H9 (cell line): Measurements from ENCODE around the gene ZNF253. TPM values are rescaled to one million over a fixed set of nuclear protein-coding genes. Genes with fewer than 3 reads are reported as not detected.

Experiments
- DNase-seq: peaks from one replicate; pipeline ENCODE4 v3.0.0-alpha.2; 2017
- H2AFZ ChIP-seq: one replicate; pipeline ENCODE4 v1.6.1; 2013; ENCODE audit warnings: mild to moderate bottlenecking, low read length, control low read depth, moderate library complexity
- H2AK5ac ChIP-seq: 2 replicates; pipeline ENCODE4 v1.6.1; 2013; ENCODE audit warnings: low read length, control low read depth, mixed read lengths; ENCODE audit not compliant: insufficient read length
- H2BK120ac ChIP-seq: one replicate; pipeline ENCODE4 v1.6.1; 2013; ENCODE audit warnings: low read depth, mild to moderate bottlenecking, low read length, control low read depth, inconsistent platforms; ENCODE audit not compliant: poor library complexity, severe bottlenecking
- H2BK12ac ChIP-seq: 2 replicates; pipeline ENCODE4 v1.6.1; 2013; ENCODE audit warnings: low read length, control low read depth, mixed read lengths, low read depth; ENCODE audit not compliant: insufficient read length
- H2BK15ac ChIP-seq: 2 replicates; pipeline ENCODE4 v1.6.1; 2013; ENCODE audit warnings: low read depth, low read length, control low read depth
- H2BK20ac ChIP-seq: one replicate; pipeline ENCODE4 v1.6.1; 2013; ENCODE audit warnings: low read depth, mild to moderate bottlenecking, low read length, control low read depth, inconsistent platforms; ENCODE audit not compliant: poor library complexity, severe bottlenecking
- H2BK5ac ChIP-seq: 2 replicates; pipeline ENCODE4 v1.6.1; 2013; ENCODE audit warnings: low read length, control low read depth, mixed read lengths; ENCODE audit not compliant: insufficient read length
- H3K14ac ChIP-seq: 2 replicates; pipeline ENCODE4 v1.6.1; 2013; ENCODE audit warnings: low read length, control low read depth; ENCODE audit not compliant: insufficient read depth
- H3K18ac ChIP-seq: 2 replicates; pipeline ENCODE4 v1.6.1; 2013; ENCODE audit warnings: low read depth, mild to moderate bottlenecking, mixed read lengths, low read length, control low read depth; ENCODE audit not compliant: insufficient read length
- H3K23ac ChIP-seq: 2 replicates; pipeline ENCODE4 v1.6.1; 2013; ENCODE audit warnings: low read length, control low read depth, mixed read lengths, low read depth; ENCODE audit not compliant: insufficient read length
- H3K23me2 ChIP-seq: 2 replicates; pipeline ENCODE4 v1.6.1; 2013; ENCODE audit warnings: low read depth, mild to moderate bottlenecking, mixed read lengths, low read length, control low read depth; ENCODE audit not compliant: insufficient read length, poor library complexity, severe bottlenecking
- H3K27ac ChIP-seq: 2 replicates; pipeline ENCODE4 v1.5.1; 2013; ENCODE audit warnings: low read length, control low read depth, mixed read lengths, low read depth; ENCODE audit not compliant: insufficient read length
- H3K27me3 ChIP-seq: 2 replicates; pipeline ENCODE4 v1.6.1; 2013; ENCODE audit warnings: low read length, control low read depth, inconsistent platforms; ENCODE audit not compliant: insufficient read depth
- H3K4ac ChIP-seq: 2 replicates; pipeline ENCODE4 v1.6.1; 2013; ENCODE audit warnings: low read depth, mild to moderate bottlenecking, control low read depth, inconsistent platforms, low read length, moderate library complexity
- H3K4me1 ChIP-seq: 2 replicates; pipeline ENCODE4 v1.6.1; 2013; ENCODE audit warnings: low read length, control low read depth, inconsistent platforms; ENCODE audit not compliant: insufficient read depth
- H3K4me2 ChIP-seq: 2 replicates; pipeline ENCODE4 v1.6.1; 2013; ENCODE audit warnings: low read length, control low read depth, mixed read lengths; ENCODE audit not compliant: insufficient read length, insufficient read depth
- H3K56ac ChIP-seq: 2 replicates; pipeline ENCODE4 v1.6.1; 2013; ENCODE audit warnings: low read depth, mild to moderate bottlenecking, mixed read lengths, low read length, control low read depth; ENCODE audit not compliant: insufficient read length
- H3K79me1 ChIP-seq: 2 replicates; pipeline ENCODE4 v1.6.1; 2013; ENCODE audit warnings: low read depth, mild to moderate bottlenecking, moderate library complexity, low read length, control low read depth, inconsistent platforms; ENCODE audit not compliant: insufficient read depth, poor library complexity, severe bottlenecking
- H3K79me2 ChIP-seq: 2 replicates; pipeline ENCODE4 v1.6.1; 2013; ENCODE audit warnings: low read length, control low read depth, inconsistent platforms; ENCODE audit not compliant: insufficient read depth
- H3K9ac ChIP-seq: 2 replicates; pipeline ENCODE4 v1.6.1; 2013; ENCODE audit warnings: low read length, control low read depth, mixed read lengths; ENCODE audit not compliant: insufficient read length; ENCODE audit errors: extremely low read depth
- H3K9me3 ChIP-seq: one replicate; pipeline ENCODE4 v1.6.1; 2013; ENCODE audit warnings: low read depth, low read length, inconsistent platforms; ENCODE audit not compliant: control insufficient read depth
- H3T11ph ChIP-seq: one replicate; pipeline ENCODE4 v1.6.1; 2013; ENCODE audit warnings: mild to moderate bottlenecking, low read length, control low read depth, inconsistent platforms
- H4K20me1 ChIP-seq: one replicate; pipeline ENCODE4 v1.6.1; 2013; ENCODE audit not compliant: control insufficient read depth, insufficient read length, insufficient read depth
- H4K5ac ChIP-seq: 2 replicates; pipeline ENCODE4 v1.6.1; 2013; ENCODE audit warnings: low read depth, mild to moderate bottlenecking, mixed read lengths, low read length, control low read depth; ENCODE audit not compliant: insufficient read length
- H4K8ac ChIP-seq: replicated peaks from 2 replicates; pipeline ENCODE4 v1.6.1; 2013; ENCODE audit warnings: low read length, control low read depth, mixed read lengths, low read depth; ENCODE audit not compliant: insufficient read length
- H4K91ac ChIP-seq: 2 replicates; pipeline ENCODE4 v1.6.1; 2013; ENCODE audit warnings: low read depth, mild to moderate bottlenecking, moderate library complexity, mixed read lengths, low read length, control low read depth; ENCODE audit not compliant: insufficient read length
- H3K27ac Mint-ChIP-seq, 3 experiments: 2 replicates in 2 of 3; 3 replicates in 1 of 3; pipeline ENCODE4 v1.8.0; 2020 to 2021; ENCODE audit warnings: mixed read lengths in 3 of 3, mild to moderate bottlenecking in 1 of 3, moderate library complexity in 1 of 3
- H3K27me3 Mint-ChIP-seq: 2 replicates; pipeline ENCODE4 v1.8.0; 2021; ENCODE audit warnings: low read depth, mild to moderate bottlenecking, moderate library complexity, mixed read lengths
- H3K36me3 Mint-ChIP-seq, 3 experiments: 2 replicates in 2 of 3; 3 replicates in 1 of 3; pipeline ENCODE4 v1.8.0; 2020 to 2021; ENCODE audit warnings: low read depth in 3 of 3, mixed read lengths in 3 of 3; ENCODE audit not compliant: insufficient read depth in 1 of 3
- H3K4me1 Mint-ChIP-seq, 2 experiments: 2 replicates each; pipeline ENCODE4 v1.8.0; 2020; ENCODE audit warnings: mixed read lengths in 2 of 2
- H3K4me3 Mint-ChIP-seq, 2 experiments: 2 replicates in 1 of 2; 3 replicates in 1 of 2; pipeline ENCODE4 v1.8.0; 2020 to 2021; ENCODE audit warnings: mild to moderate bottlenecking in 2 of 2, mixed read lengths in 2 of 2, moderate library complexity in 1 of 2
- H3K9me3 Mint-ChIP-seq, 2 experiments: 2 replicates in 1 of 2; 3 replicates in 1 of 2; pipeline ENCODE4 v1.8.0; 2020; ENCODE audit warnings: mild to moderate bottlenecking in 2 of 2, mixed read lengths in 2 of 2, moderate library complexity in 1 of 2
- total RNA-seq: library from RNA; stranded (reverse); gene quantifications from 2 replicates; pipeline ENCODE4 v1.2.1, GENCODE V29; 2021
- TF ChIP-seq, protein P1 (sequence below): fragments of 200-600 bp; sonication (generic); conservative IDR thresholded peaks from 3 replicates; pipeline ENCODE4 v1.8.0; 2021; ENCODE audit warnings: antibody characterized with exemption, mild to moderate bottlenecking

ZNF253 gene
- total RNA-seq, 1 experiment from 2014 or later, result 51.0 TPM

- Histone ChIP-seq H3K4ac (no peak overlapping the region), H2BK12ac (no peak overlapping the region), H4K8ac (no peak overlapping the region), H2AK5ac (no peak overlapping the region), H2BK20ac (no peak overlapping the region), H3K9ac (no peak overlapping the region), H4K5ac (no peak overlapping the region), H2AFZ (no peak overlapping the region), H3K4me1 (no peaks in the 10 kb centered on the region), H4K20me1 (no peaks in the 10 kb centered on the region), H3T11ph (no peak overlapping the region), H3K18ac (no peak overlapping the region), H3K23me2 (no peaks in the 10 kb centered on the region), H3K27me3 (no peaks in the 10 kb centered on the region), H3K4me2 (no peak overlapping the region), H2BK120ac (no peak overlapping the region), H2BK5ac (no peak overlapping the region), H3K23ac (no peak overlapping the region), H3K9me3 (peaks cover 43% of the 10 kb centered on the region), H2BK15ac (no peak overlapping the region), H3K14ac (no peak overlapping the region), H4K91ac (no peak overlapping the region), H3K79me1 (no peaks in the 10 kb centered on the region), H3K27ac (no peak overlapping the region), H3K79me2 (no peaks in the 10 kb centered on the region), H3K56ac (no peak overlapping the region)
- no peak for DNase-seq
- Mint-ChIP-seq H3K9me3 (peaks cover 64 to 69% of the 10 kb centered on the region in 2 experiments), H3K27ac (no peak overlapping the region), H3K4me1 (no peaks in the 10 kb centered on the region), H3K27me3 (peaks cover 2% of the 10 kb centered on the region; the same call in 1 of the 2 replicates), H3K4me3 (no peak overlapping the region), H3K36me3 (peaks cover 11 to 38% (median 15%) of the 10 kb centered on the region in 3 experiments; a peak in 6 of 7 replicates)
- TF ChIP-seq, protein P1, sequence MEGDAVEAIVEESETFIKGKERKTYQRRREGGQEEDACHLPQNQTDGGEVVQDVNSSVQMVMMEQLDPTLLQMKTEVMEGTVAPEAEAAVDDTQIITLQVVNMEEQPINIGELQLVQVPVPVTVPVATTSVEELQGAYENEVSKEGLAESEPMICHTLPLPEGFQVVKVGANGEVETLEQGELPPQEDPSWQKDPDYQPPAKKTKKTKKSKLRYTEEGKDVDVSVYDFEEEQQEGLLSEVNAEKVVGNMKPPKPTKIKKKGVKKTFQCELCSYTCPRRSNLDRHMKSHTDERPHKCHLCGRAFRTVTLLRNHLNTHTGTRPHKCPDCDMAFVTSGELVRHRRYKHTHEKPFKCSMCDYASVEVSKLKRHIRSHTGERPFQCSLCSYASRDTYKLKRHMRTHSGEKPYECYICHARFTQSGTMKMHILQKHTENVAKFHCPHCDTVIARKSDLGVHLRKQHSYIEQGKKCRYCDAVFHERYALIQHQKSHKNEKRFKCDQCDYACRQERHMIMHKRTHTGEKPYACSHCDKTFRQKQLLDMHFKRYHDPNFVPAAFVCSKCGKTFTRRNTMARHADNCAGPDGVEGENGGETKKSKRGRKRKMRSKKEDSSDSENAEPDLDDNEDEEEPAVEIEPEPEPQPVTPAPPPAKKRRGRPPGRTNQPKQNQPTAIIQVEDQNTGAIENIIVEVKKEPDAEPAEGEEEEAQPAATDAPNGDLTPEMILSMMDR, result no peak
These were observed 30.1 kb upstream of the ZNF253 start for GRCh38 chr19:19835560-19836038.
